Ramos (cell line): Measurements from ENCODE around the gene GNAQ.
"Not testable (repeated sequence)": the region's sequence is repeated elsewhere in the genome, so short reads cannot be mapped to it uniquely, and the experiment has no call there.

Experiments used
- in situ Hi-C: fragments of 300-500 bp; cut with MboI; formaldehyde crosslinking; loops from one replicate; pipeline ENCODE4 v1.14.3; 2022; ENCODE audit warnings: low sequenced_read_pairs; ENCODE audit not compliant: unreplicated experiment

The GNAQ gene

GRCh38 chr9:78031444-78031892 is at the start of gene GNAQ:
GNAQ (minus strand) TSS chr9:78031811; CDS start chr9:78031235, 576 bp downstream.
- in situ Hi-C loops, result no loop called here

GRCh38 chr9:78074385-78075291 is 43.0 kb upstream of the GNAQ start:
- in situ Hi-C loops, result no loop called here

- in situ Hi-C loops, result no loop called here
Observed at GRCh38 chr9:78073722-78074121, 42.1 kb upstream of the GNAQ start.

- in situ Hi-C loops, result no loop called here
Observed at GRCh38 chr9:78072586-78073199, 41.1 kb upstream of the GNAQ start.

GRCh38 chr9:78070521-78070920 is 38.9 kb upstream of the GNAQ start:
- in situ Hi-C loops, result no loop called here

GRCh38 chr9:78064075-78064474 is 32.5 kb upstream of the GNAQ start:
- in situ Hi-C loops, result no loop called here

- in situ Hi-C loops, result no loop called here
Observed at GRCh38 chr9:78062710-78063109, 31.1 kb upstream of the GNAQ start.

- in situ Hi-C loops, result not testable (repeated sequence)
Observed at GRCh38 chr9:78054218-78054617, 22.6 kb upstream of the GNAQ start.

- in situ Hi-C loops, result no loop called here
Observed at GRCh38 chr9:78053627-78054026, 22.0 kb upstream of the GNAQ start.

GRCh38 chr9:78050421-78050820 is 18.8 kb upstream of the GNAQ start:
- in situ Hi-C loops, result no loop called here

- in situ Hi-C loops, result no loop called here
Observed at GRCh38 chr9:78049484-78049883, 17.9 kb upstream of the GNAQ start.

GRCh38 chr9:78047106-78047505 is 15.5 kb upstream of the GNAQ start:
- in situ Hi-C loops, result no loop called here

GRCh38 chr9:78046112-78046511 is 14.5 kb upstream of the GNAQ start:
- in situ Hi-C loops, result no loop called here

GRCh38 chr9:78044886-78045285 is 13.3 kb upstream of the GNAQ start:
- in situ Hi-C loops, result no loop called here

- in situ Hi-C loops, result no loop called here
Observed at GRCh38 chr9:78044189-78044588, 12.6 kb upstream of the GNAQ start.

GRCh38 chr9:78041971-78042370 is 10.4 kb upstream of the GNAQ start:
- in situ Hi-C loops, result no loop called here

- in situ Hi-C loops, result no loop called here
Observed at GRCh38 chr9:78040726-78041125, 9.1 kb upstream of the GNAQ start.

- in situ Hi-C loops, result no loop called here
Observed at GRCh38 chr9:78038620-78039300, 7.1 kb upstream of the GNAQ start.

GRCh38 chr9:78035383-78035993 is 3.9 kb upstream of the GNAQ start:
- in situ Hi-C loops, result no loop called here

- in situ Hi-C loops, result no loop called here
Observed at GRCh38 chr9:78033870-78034269, 2.3 kb upstream of the GNAQ start.
